Measurements from ENCODE around the gene PTGDR2. TPM values are rescaled to one million over a fixed set of nuclear protein-coding genes. Genes with fewer than 3 reads are reported as not detected.

The PTGDR2 gene
- total RNA-seq, 1 experiment from 2014 or later: not detected

GRCh38 chr11:60809691-60810090 lies 46.1 kb downstream of the PTGDR2 start:
- H3K9me3 ChIP-seq: no peaks in the 10 kb centered on the region
- DNase-seq: no peak
- H3K36me3 ChIP-seq: no peaks in the 10 kb centered on the region
- H3K27me3 ChIP-seq: no peaks in the 10 kb centered on the region
- no peak overlapping the region for H3K4me3 ChIP-seq

- no peaks in the 10 kb centered on the region for H3K27me3 ChIP-seq
- H3K36me3 ChIP-seq: no peaks in the 10 kb centered on the region
- no peak for DNase-seq
- H3K9me3 ChIP-seq: no peaks in the 10 kb centered on the region
- H3K4me3 ChIP-seq: no peak overlapping the region
These were observed 46.5 kb downstream of the PTGDR2 start for GRCh38 chr11:60809249-60809648.

DNA sequence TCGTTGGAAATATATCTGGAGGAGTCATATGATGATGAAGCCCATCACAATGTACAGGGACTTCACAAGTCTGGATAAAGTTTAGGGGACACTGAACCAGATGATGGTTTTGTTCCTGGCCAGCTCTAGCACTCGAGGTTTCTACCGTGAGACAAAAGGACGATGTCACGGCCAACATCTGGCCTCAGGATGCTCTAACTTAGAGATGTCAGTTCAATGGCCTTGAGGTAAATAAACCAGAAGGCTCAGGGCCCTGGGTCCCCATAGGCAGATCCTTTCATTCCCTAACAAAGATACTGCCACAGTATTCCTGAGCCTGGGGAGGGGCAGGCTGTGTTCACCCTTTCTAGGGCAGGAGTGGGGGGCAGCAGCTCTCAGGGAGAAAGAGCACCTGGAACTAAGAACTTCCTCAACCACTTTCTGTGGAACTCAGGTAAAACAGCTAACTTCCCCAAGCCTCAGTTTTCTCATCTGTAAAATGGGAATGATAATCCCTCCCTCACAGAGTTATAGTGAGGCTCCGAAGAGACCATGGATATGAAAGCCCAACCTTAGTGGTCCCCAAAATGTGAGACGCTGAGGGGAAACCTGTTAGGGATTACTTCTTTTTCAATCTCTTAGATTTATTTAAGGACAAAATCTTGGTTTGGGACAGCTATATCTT lies 52.3 kb downstream of the PTGDR2 start:
- H3K4me3 ChIP-seq: no peak overlapping the region
- H3K9me3 ChIP-seq: no peaks in the 10 kb centered on the region
- no peaks in the 10 kb centered on the region for H3K36me3 ChIP-seq
- H3K27me3 ChIP-seq: peaks cover 2% of the 10 kb centered on the region; the same call in 1 of the 2 replicates
- no peak for DNase-seq

DNA sequence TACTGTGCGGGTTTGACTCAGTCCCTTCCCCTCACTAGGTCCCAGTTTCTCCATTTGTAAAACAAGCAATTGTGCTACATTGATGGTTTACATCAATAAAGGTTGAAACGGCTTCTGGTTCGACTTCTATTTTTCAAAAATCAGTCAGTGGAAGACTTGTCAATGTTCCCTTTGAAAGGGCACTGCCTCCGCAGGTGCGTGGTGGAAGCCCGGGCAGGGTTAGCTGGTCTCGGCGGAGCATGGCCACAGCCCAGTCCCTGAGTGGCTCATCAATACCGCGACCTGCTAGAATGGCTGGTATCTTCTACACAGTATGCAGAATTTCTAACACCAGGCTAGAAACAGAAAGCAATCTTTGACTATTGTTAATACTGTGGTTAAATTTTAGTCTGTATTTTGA lies 54.6 kb downstream of the PTGDR2 start:
- DNase-seq: no peak

More for the DNA sequence above, 54.6 kb downstream of the PTGDR2 start:
- H3K9me3 ChIP-seq: no peaks in the 10 kb centered on the region
- H3K4me3 ChIP-seq: no peak overlapping the region
- H3K36me3 ChIP-seq: no peaks in the 10 kb centered on the region
- peaks cover 2% of the 10 kb centered on the region; the same call in 1 of the 2 replicates for H3K27me3 ChIP-seq

Other genes with a start within 250 kb of the PTGDR2 start
- not detected in 2 replicates for gene MS4A8, start 156.3 kb downstream of the PTGDR2 start, total RNA-seq (2014; rRNA removed; shearing (Covaris generic); ENCODE audit: low replicate concordance)
- not detected in 2 replicates for gene MS4A18, start 131.2 kb downstream of the PTGDR2 start, total RNA-seq (2014; rRNA removed; shearing (Covaris generic); ENCODE audit: low replicate concordance)
- gene MS4A15, start 99.1 kb downstream of the PTGDR2 start, total RNA-seq (2014; rRNA removed; shearing (Covaris generic); ENCODE audit: low replicate concordance): not detected in 2 replicates
- not detected in 2 replicates for gene MS4A10, start 70.6 kb downstream of the PTGDR2 start, total RNA-seq (2014; rRNA removed; shearing (Covaris generic); ENCODE audit: low replicate concordance)
- 9.7 and 11.4 TPM in 2 replicates for gene CCDC86, start 13.8 kb downstream of the PTGDR2 start, total RNA-seq (2014; rRNA removed; shearing (Covaris generic); ENCODE audit: low replicate concordance)
- gene ZP1, start 11.6 kb upstream of the PTGDR2 start, total RNA-seq (2014; rRNA removed; shearing (Covaris generic); ENCODE audit: low replicate concordance): not detected in 2 replicates
- gene PRPF19, start 50.6 kb upstream of the PTGDR2 start, total RNA-seq (2014; rRNA removed; shearing (Covaris generic); ENCODE audit: low replicate concordance): 94.4 and 98.0 TPM in 2 replicates
- gene TMEM109, start 58.2 kb upstream of the PTGDR2 start, total RNA-seq (2014; rRNA removed; shearing (Covaris generic); ENCODE audit: low replicate concordance): 16.6 and 17.6 TPM in 2 replicates
- 4.8 and 16.3 TPM in 2 replicates for gene TMEM132A, start 68.5 kb upstream of the PTGDR2 start, total RNA-seq (2014; rRNA removed; shearing (Covaris generic); ENCODE audit: low replicate concordance)
- not detected in 2 replicates for gene SLC15A3, start 96.2 kb upstream of the PTGDR2 start, total RNA-seq (2014; rRNA removed; shearing (Covaris generic); ENCODE audit: low replicate concordance)
- gene CD6, start 115.7 kb upstream of the PTGDR2 start, total RNA-seq (2014; rRNA removed; shearing (Covaris generic); ENCODE audit: low replicate concordance): not detected in 2 replicates
- not detected in 2 replicates for gene CD5, start 246.5 kb upstream of the PTGDR2 start, total RNA-seq (2014; rRNA removed; shearing (Covaris generic); ENCODE audit: low replicate concordance)

Data from MG63 (cell line).